Hepatocyte (in vitro differentiated cells): ENCODE data around the gene ITPKA. TPM values are rescaled to one million over a fixed set of nuclear protein-coding genes. Genes with fewer than 3 reads are reported as not detected.
A peak's percentile ranks its signal among the peaks of the same experiment; 100 is the strongest.

Source experiments
- DNase-seq: peaks from one replicate; pipeline ENCODE4 v3.0.0-alpha.2; 2016; ENCODE audit warnings: low spot score
- H2AFZ ChIP-seq: fragments of 200-600 bp; sonication (generic); 2 replicates; pipeline ENCODE4 v1.6.0; 2016; ENCODE audit warnings: antibody characterized with exemption, mild to moderate bottlenecking
- H3K27ac ChIP-seq: fragments of 200-600 bp; sonication (generic); 2 replicates; pipeline ENCODE4 v1.5.1; 2016; ENCODE audit warnings: mild to moderate bottlenecking
- H3K27me3 ChIP-seq: fragments of 200-600 bp; sonication (generic); 2 replicates; pipeline ENCODE4 v1.6.1; 2016
- H3K36me3 ChIP-seq: fragments of 200-600 bp; sonication (generic); replicated peaks from 2 replicates; pipeline ENCODE4 v1.5.1; 2016; ENCODE audit warnings: low read depth; ENCODE audit not compliant: insufficient read depth
- H3K4me1 ChIP-seq: fragments of 200-600 bp; sonication (generic); 2 replicates; pipeline ENCODE4 v1.5.1; 2016; ENCODE audit warnings: mild to moderate bottlenecking, moderate library complexity; ENCODE audit not compliant: insufficient read depth
- H3K4me2 ChIP-seq: fragments of 200-600 bp; sonication (generic); 2 replicates; pipeline ENCODE4 v1.6.0; 2016
- H3K4me3 ChIP-seq: fragments of 200-600 bp; sonication (generic); 2 replicates; pipeline ENCODE4 v1.5.1; 2016; ENCODE audit warnings: mild to moderate bottlenecking
- H3K79me2 ChIP-seq: fragments of 200-600 bp; sonication (generic); 2 replicates; pipeline ENCODE4 v1.6.0; 2017; ENCODE audit warnings: mild to moderate bottlenecking
- H3K9me2 ChIP-seq: fragments of 200-600 bp; sonication (generic); replicated peaks from 2 replicates; pipeline ENCODE4 v1.6.0; 2017; ENCODE audit warnings: mild to moderate bottlenecking; ENCODE audit not compliant: insufficient read depth
- H3K9me3 ChIP-seq: fragments of 200-600 bp; sonication (generic); 2 replicates; pipeline ENCODE4 v1.5.1; 2016; ENCODE audit warnings: low read depth, mild to moderate bottlenecking
- H4K20me1 ChIP-seq: fragments of 200-600 bp; sonication (generic); 2 replicates; pipeline ENCODE4 v1.6.0; 2016; ENCODE audit warnings: mild to moderate bottlenecking; ENCODE audit not compliant: insufficient read depth, poor library complexity, severe bottlenecking
- CTCF ChIP-seq: fragments of 200-600 bp; sonication (generic); IDR thresholded peaks from 2 replicates; pipeline ENCODE4 v1.5.1; 2016; ENCODE audit warnings: antibody characterized with exemption, mild to moderate bottlenecking; ENCODE audit not compliant: poor library complexity
- EZH2 ChIP-seq: fragments of 200-600 bp; sonication (generic); IDR thresholded peaks from 2 replicates; pipeline ENCODE4 v1.6.1; 2016; ENCODE audit warnings: antibody characterized with exemption, mild to moderate bottlenecking, borderline replicate concordance
- EZH2phosphoT487 ChIP-seq: fragments of 200-600 bp; sonication (generic); IDR thresholded peaks from one replicate; pipeline ENCODE4 v1.6.1; 2018; ENCODE audit warnings: antibody characterized with exemption, mild to moderate bottlenecking, low read depth, moderate library complexity; ENCODE audit not compliant: unreplicated experiment, severe bottlenecking
- WGBS: methylation state at CpG from one replicate; pipeline ENCODE4 v1.1.6; 2016; ENCODE audit warnings: low lambda C conversion rate; ENCODE audit errors: missing lambda C conversion rate; 5-methylcytosine and 5-hydroxymethylcytosine counted together
- polyA plus RNA-seq: library from polyadenylated mRNA; unstranded; fragments of >200 nt; fragmentation: Nextera tagmentation; extraction: Ambion mirVana; gene quantifications from 2 replicates; pipeline ENCODE4 v1.2.1, GENCODE V29; 2016
- total RNA-seq: library from RNA; depleted of rRNA; stranded (reverse); fragments of >200 nt; gene quantifications from 2 replicates; pipeline ENCODE4 v1.2.3, GENCODE V29; 2014

Gene ITPKA
- total and polyA plus RNA-seq, 2 experiments from 2014 or later = 20.5 to 33.3 TPM

GRCh38 chr15:41486286-41486685, 7.4 kb upstream of the ITPKA start:
- H3K4me3 ChIP-seq = no peak overlapping the region
- H3K9me3 ChIP-seq = no peaks in the 10 kb centered on the region
- H3K4me1 ChIP-seq = peaks cover 23% of the 10 kb centered on the region
- no peaks in the 10 kb centered on the region for H3K27me3 ChIP-seq
- DNase-seq = no peak
- TF ChIP-seq EZH2 = no peak
- WGBS = 98% methylated on average over 39 of the region's 43 CpGs
- H4K20me1 ChIP-seq = no peaks in the 10 kb centered on the region
- H3K36me3 ChIP-seq = no peaks in the 10 kb centered on the region
- H3K9me2 ChIP-seq = no peaks in the 10 kb centered on the region
- no peak overlapping the region for H3K27ac ChIP-seq
- H3K4me2 ChIP-seq = no peak overlapping the region
- no peak overlapping the region for H2AFZ ChIP-seq
- H3K79me2 ChIP-seq = no peaks in the 10 kb centered on the region

DNA sequence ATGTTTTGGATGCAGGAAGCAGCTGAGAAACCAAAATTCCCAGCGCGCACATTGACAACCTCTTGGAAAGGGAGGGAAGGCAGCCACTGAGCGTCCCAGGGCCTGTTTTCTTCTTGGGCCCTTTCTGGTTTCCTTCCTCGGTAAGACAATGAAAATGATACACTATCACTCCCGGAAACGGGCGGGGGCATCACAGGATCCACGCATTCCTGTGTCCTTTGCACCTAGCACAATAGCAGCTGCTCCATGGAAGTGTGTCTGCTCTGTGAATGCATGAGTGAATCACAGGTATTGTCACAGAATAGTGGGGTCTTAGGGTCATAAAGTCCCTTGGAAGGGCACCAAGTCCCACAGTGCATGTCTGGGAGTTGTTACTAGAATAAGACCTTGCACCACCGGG, 6.3 kb upstream of the ITPKA start:
- no peak for DNase-seq
- no peak overlapping the region for H3K27ac ChIP-seq
- no peaks in the 10 kb centered on the region for H3K9me2 ChIP-seq
- no peak for TF ChIP-seq EZH2
- no peak for TF ChIP-seq EZH2phosphoT487
- TF ChIP-seq CTCF = no peak
- no peaks in the 10 kb centered on the region for H3K79me2 ChIP-seq
- H4K20me1 ChIP-seq = no peaks in the 10 kb centered on the region
- no peaks in the 10 kb centered on the region for H3K27me3 ChIP-seq
- peaks cover 18% of the 10 kb centered on the region for H3K4me1 ChIP-seq
- no peak overlapping the region for H3K4me3 ChIP-seq
- no peaks in the 10 kb centered on the region for H3K36me3 ChIP-seq
- no peaks in the 10 kb centered on the region for H3K9me3 ChIP-seq
- H2AFZ ChIP-seq = no peak overlapping the region
- H3K4me2 ChIP-seq = no peak overlapping the region
- WGBS = 87% methylated on average over 9 of the region's 9 CpGs

- no peaks in the 10 kb centered on the region for H4K20me1 ChIP-seq
- H3K27ac ChIP-seq = no peak overlapping the region
- H3K4me3 ChIP-seq = no peak overlapping the region
- H3K27me3 ChIP-seq = no peaks in the 10 kb centered on the region
- H3K4me2 ChIP-seq = no peak overlapping the region
- no peaks in the 10 kb centered on the region for H3K36me3 ChIP-seq
- H3K79me2 ChIP-seq = no peaks in the 10 kb centered on the region
- no peak overlapping the region for H2AFZ ChIP-seq
- no peaks in the 10 kb centered on the region for H3K9me3 ChIP-seq
- TF ChIP-seq EZH2 (no peak), EZH2phosphoT487 (no peak), CTCF (no peak)
- H3K9me2 ChIP-seq = no peaks in the 10 kb centered on the region
- DNase-seq = no peak
- H3K4me1 ChIP-seq = peaks cover 18% of the 10 kb centered on the region
- 95% methylated on average over 2 of the region's 2 CpGs for WGBS
Measured at GRCh38 chr15:41487802-41488201, 5.9 kb upstream of the ITPKA start.

- Histone ChIP-seq H3K9me2 (no peaks in the 10 kb centered on the region), H3K36me3 (no peaks in the 10 kb centered on the region), H3K4me3 (no peak overlapping the region), H2AFZ (no peak overlapping the region), H3K27ac (peak overlapping the region; percentile 50), H3K9me3 (no peaks in the 10 kb centered on the region), H3K4me2 (no peak overlapping the region), H4K20me1 (no peaks in the 10 kb centered on the region), H3K79me2 (no peaks in the 10 kb centered on the region), H3K4me1 (peaks cover 12% of the 10 kb centered on the region), H3K27me3 (peaks cover 6% of the 10 kb centered on the region)
- TF ChIP-seq EZH2phosphoT487 (no peak), EZH2 (no peak)
- no peak for DNase-seq
- WGBS = 97% methylated on average over 2 of the region's 2 CpGs
Measured at GRCh38 chr15:41489641-41490040, 4.0 kb upstream of the ITPKA start.
